GM12891 (cell line): ENCODE data around the gene ZC2HC1B.

Experiments used
- DNase-seq: peaks from one replicate; pipeline ENCODE4 v3.0.0; 2011; ENCODE audit warnings: low spot score; ENCODE audit not compliant: insufficient read length
- FAIRE-seq: peaks from 2 replicates; lab custom pipeline; 2011; peaks lifted over from hg19 to GRCh38; lab: Jason Lieb, UNC
- PAX5 ChIP-seq: IDR thresholded peaks from 2 replicates; pipeline ENCODE4 v1.6.1; 2011; ENCODE audit warnings: low read length, moderate library complexity, mild to moderate bottlenecking; ENCODE audit not compliant: insufficient read depth, severe bottlenecking
- POLR2A ChIP-seq: IDR thresholded peaks from 2 replicates; pipeline ENCODE4 v1.6.1; 2011; ENCODE audit warnings: low read depth, low read length, control low read depth
- POLR2AphosphoS5 ChIP-seq: IDR thresholded peaks from 2 replicates; pipeline ENCODE4 v1.6.1; 2011; ENCODE audit warnings: low read depth, low read length, control low read depth
- POU2F2 ChIP-seq: IDR thresholded peaks from 2 replicates; pipeline ENCODE4 v1.6.1; 2011; ENCODE audit warnings: low read depth, mild to moderate bottlenecking, control low read depth, low read length, moderate library complexity
- SPI1 ChIP-seq: IDR thresholded peaks from 2 replicates; pipeline ENCODE4 v1.6.1; 2011; ENCODE audit warnings: low read depth, low read length, control low read depth
- TAF1 ChIP-seq: IDR thresholded peaks from 2 replicates; pipeline ENCODE4 v1.6.1; 2011; ENCODE audit warnings: low read depth, low read length, control low read depth

Gene ZC2HC1B

GRCh38 chr6:143970456-143971218 lies 106.4 kb downstream of the ZC2HC1B start:
- TF ChIP-seq PAX5: no peak
- no peak for TF ChIP-seq TAF1
- no peak for TF ChIP-seq POLR2AphosphoS5
- TF ChIP-seq POLR2A: no peak
- DNase-seq: no peak
- FAIRE-seq: no peak

GRCh38 chr6:143971482-143972205 lies 107.4 kb downstream of the ZC2HC1B start:
- FAIRE-seq (no peak), DNase-seq (no peak)
- TF ChIP-seq POU2F2 (no peak), TAF1 (no peak), POLR2AphosphoS5 (no peak), SPI1 (no peak), PAX5 (no peak), POLR2A (no peak)

- DNase-seq (no peak), FAIRE-seq (no peak)
- TF ChIP-seq POU2F2 (no peak), TAF1 (no peak), PAX5 (no peak), POLR2AphosphoS5 (no peak), SPI1 (no peak), POLR2A (no peak)
Observed at GRCh38 chr6:143973097-143973966, 109.1 kb downstream of the ZC2HC1B start.

- TF ChIP-seq PAX5 (no peak), POLR2A (no peak), TAF1 (no peak), POLR2AphosphoS5 (no peak), POU2F2 (no peak), SPI1 (no peak)
- DNase-seq: no peak
- no peak for FAIRE-seq
Observed at GRCh38 chr6:143974089-143974488, 109.8 kb downstream of the ZC2HC1B start.

GRCh38 chr6:143976806-143977349 lies 112.6 kb downstream of the ZC2HC1B start:
- DNase-seq (no peak), FAIRE-seq (no peak)
- TF ChIP-seq POLR2A (no peak), POU2F2 (no peak), SPI1 (no peak), POLR2AphosphoS5 (no peak)

- no peak for FAIRE-seq
- TF ChIP-seq TAF1 (no peak), POU2F2 (no peak), POLR2A (no peak), POLR2AphosphoS5 (no peak), PAX5 (no peak), SPI1 (no peak)
- DNase-seq: no peak
Observed at GRCh38 chr6:143980921-143981320, 116.6 kb downstream of the ZC2HC1B start.

GRCh38 chr6:143982968-143983367 lies 118.7 kb downstream of the ZC2HC1B start:
- no peak for TF ChIP-seq POLR2A
- TF ChIP-seq SPI1: no peak
- no peak for TF ChIP-seq POLR2AphosphoS5
- no peak for FAIRE-seq

GRCh38 chr6:143984666-143985065 lies 120.4 kb downstream of the ZC2HC1B start:
- DNase-seq (no peak), FAIRE-seq (no peak)
- TF ChIP-seq POLR2AphosphoS5: no peak
- no peak for TF ChIP-seq POU2F2
- no peak for TF ChIP-seq POLR2A
- TF ChIP-seq TAF1: no peak
- TF ChIP-seq PAX5: no peak
- no peak for TF ChIP-seq SPI1

More at GRCh38 chr6:143982968-143983367, 118.7 kb downstream of the ZC2HC1B start:
- no peak for DNase-seq

- FAIRE-seq (no peak), DNase-seq (no peak)
- TF ChIP-seq TAF1 (no peak), POLR2A (no peak), SPI1 (no peak), POLR2AphosphoS5 (no peak), PAX5 (no peak), POU2F2 (no peak)
Observed at GRCh38 chr6:143986463-143987065, 122.3 kb downstream of the ZC2HC1B start.
